Fibroblast of pulmonary artery (primary cell): ENCODE results near the gene ELN.
"Not testable (repeated sequence)": the region's sequence is repeated elsewhere in the genome, so short reads cannot be mapped to it uniquely, and the experiment has no call there.

Source experiments
- DNase-seq: peaks from one replicate; pipeline ENCODE4 v3.0.0-alpha.2; 2010; ENCODE audit warnings: low read depth
- H3K4me3 ChIP-seq: replicated peaks from 2 replicates; pipeline ENCODE4 v1.5.1; 2011; ENCODE audit warnings: low read depth, mild to moderate bottlenecking, control low read depth, low read length, moderate library complexity
- CTCF ChIP-seq: IDR thresholded peaks from 2 replicates; pipeline ENCODE4 v1.5.1; 2011; ENCODE audit warnings: mild to moderate bottlenecking, control low read depth, low read length, inconsistent platforms; ENCODE audit errors: missing control alignments

The ELN gene

GRCh38 chr7:74027683-74028320, at the start of gene ELN:
ELN (plus strand) TSS chr7:74028173; CDS start chr7:74028188, 15 bp downstream.
- DNase-seq, result peak; percentile 83
- H3K4me3 ChIP-seq, result peak within 1 kb of the TSS; percentile 12
- TF ChIP-seq CTCF, result no peak

GRCh38 chr7:73978661-73979563, 49.1 kb upstream of the ELN start:
- peak; percentile 40 for DNase-seq
- H3K4me3 ChIP-seq, result no peak overlapping the region
- peak; percentile 34 for TF ChIP-seq CTCF

- H3K4me3 ChIP-seq, DNase-seq: not testable (repeated sequence)
Observed at GRCh38 chr7:73979656-73980055, 48.3 kb upstream of the ELN start.

GRCh38 chr7:73980206-73980605, 47.8 kb upstream of the ELN start:
- TF ChIP-seq CTCF, result no peak
- H3K4me3 ChIP-seq, result no peak overlapping the region
- DNase-seq, result no peak

GRCh38 chr7:73981933-73982332, 46.0 kb upstream of the ELN start:
- no peak for TF ChIP-seq CTCF
- H3K4me3 ChIP-seq, result no peak overlapping the region
- no peak for DNase-seq

GRCh38 chr7:73983437-73984164, 44.4 kb upstream of the ELN start:
- DNase-seq, result no peak
- H3K4me3 ChIP-seq, result no peak overlapping the region
- no peak for TF ChIP-seq CTCF

- no peak for DNase-seq
- TF ChIP-seq CTCF, result no peak
- no peak overlapping the region for H3K4me3 ChIP-seq
Observed at GRCh38 chr7:73984481-73985205, 43.3 kb upstream of the ELN start.
